ENCODE data around the gene PNP. TPM values are rescaled to one million over a fixed set of nuclear protein-coding genes. Genes with fewer than 3 reads are reported as not detected.

Gene PNP
- total and polyA plus RNA-seq, 2 donors (not counting 3 experiments of a cell fraction or from before 2014, with no cell fraction given): 245 to 271 TPM

DNA sequence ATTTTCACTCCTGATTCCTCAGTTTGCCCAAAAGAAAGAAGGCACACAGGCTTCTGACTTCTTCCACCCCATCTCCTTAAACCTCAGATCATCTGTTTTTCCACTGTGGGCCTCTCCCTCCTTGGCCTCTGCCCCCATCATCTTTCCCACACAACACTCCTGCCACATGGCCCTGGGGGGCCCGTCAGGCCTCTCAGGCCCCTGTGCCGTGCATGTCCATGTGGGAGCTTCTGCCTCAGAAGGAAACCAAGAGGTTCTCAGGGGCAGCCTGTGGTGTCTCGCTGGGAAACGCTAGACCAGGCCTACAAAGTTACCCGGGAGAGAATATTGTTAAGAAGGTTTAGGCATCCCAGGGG is 41.2 kb upstream of the PNP start:
- Histone ChIP-seq H3K4me1 (ENCODE audit: control insufficient read depth, extremely low read depth, insufficient read depth, low read length) (peaks cover 18% of the 10 kb centered on the region), H3K4me2 (ENCODE audit: insufficient read depth, low read length) (peak overlapping the region; percentile 65), H3K9me1 (replicated peaks; ENCODE audit: control insufficient read depth, extremely low read depth, insufficient read depth, low read length) (no peaks in the 10 kb centered on the region), H3K79me2 (ENCODE audit: control insufficient read depth, insufficient read depth, low read length) (no peaks in the 10 kb centered on the region), H3K36me3 (ENCODE audit: control insufficient read depth in 2 of 2, extremely low read depth in 1 of 2, insufficient read depth in 2 of 2, low read length in 2 of 2) (no peaks in the 10 kb centered on the region), H2AFZ (ENCODE audit: low read depth, low read length) (peak overlapping the region; percentile 75), H3K9me3 (replicated peaks; ENCODE audit: control insufficient read depth, insufficient read depth, low read length) (no peaks in the 10 kb centered on the region), H3K27me3 (ENCODE audit: control insufficient read depth in 2 of 2, insufficient read depth in 2 of 2, low read length in 2 of 2) (no peaks in the 10 kb centered on the region), H3K4me3 (replicated peaks in 1 of 3; ENCODE audit: insufficient read depth in 1 of 3, low read depth in 1 of 3, low read length in 3 of 3) (peak overlapping the region in 1 of 3 experiments; percentile 56), H3K9ac (replicated peaks; ENCODE audit: extremely low read depth, insufficient read depth, low read length) (peak overlapping the region; percentile 41), H4K20me1 (replicated peaks; ENCODE audit: control insufficient read depth, extremely low read depth, insufficient read depth, low read length) (no peaks in the 10 kb centered on the region), H3K27ac (ENCODE audit: insufficient read depth, low read depth, low read length) (peak overlapping the region; percentile 74)
- POLR2A ChIA-PET: no interaction called here
- TF ChIP-seq GATA2 (IDR thresholded peaks at IDR 0.05; ENCODE audit: insufficient read depth, insufficient read length, low read depth, low read length) (no peak), FOS (IDR thresholded peaks at IDR 0.05; ENCODE audit: borderline replicate concordance, insufficient read depth, low read length) (no peak), EZH2 (IDR thresholded peaks at IDR 0.05; ENCODE audit: borderline replicate concordance, low read depth, low read length, severe bottlenecking) (no peak), MYC (IDR thresholded peaks at IDR 0.05; ENCODE audit: low read depth, low read length) (no peak), POLR2A (IDR thresholded peaks at IDR 0.05; ENCODE audit: low read depth, low read length) (no peak), POLR2AphosphoS5 (IDR thresholded peaks at IDR 0.05; ENCODE audit: insufficient read depth, low read depth, low read length) (no peak), JUN (IDR thresholded peaks at IDR 0.05; ENCODE audit: borderline replicate concordance, insufficient read depth, insufficient read length, low read depth) (no peak)
- TF ChIP-seq, protein P1, sequence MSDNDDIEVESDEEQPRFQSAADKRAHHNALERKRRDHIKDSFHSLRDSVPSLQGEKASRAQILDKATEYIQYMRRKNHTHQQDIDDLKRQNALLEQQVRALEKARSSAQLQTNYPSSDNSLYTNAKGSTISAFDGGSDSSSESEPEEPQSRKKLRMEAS (IDR thresholded peaks at IDR 0.05; ENCODE audit: insufficient read depth, insufficient read length): no peak
- TF ChIP-seq, protein P2, sequence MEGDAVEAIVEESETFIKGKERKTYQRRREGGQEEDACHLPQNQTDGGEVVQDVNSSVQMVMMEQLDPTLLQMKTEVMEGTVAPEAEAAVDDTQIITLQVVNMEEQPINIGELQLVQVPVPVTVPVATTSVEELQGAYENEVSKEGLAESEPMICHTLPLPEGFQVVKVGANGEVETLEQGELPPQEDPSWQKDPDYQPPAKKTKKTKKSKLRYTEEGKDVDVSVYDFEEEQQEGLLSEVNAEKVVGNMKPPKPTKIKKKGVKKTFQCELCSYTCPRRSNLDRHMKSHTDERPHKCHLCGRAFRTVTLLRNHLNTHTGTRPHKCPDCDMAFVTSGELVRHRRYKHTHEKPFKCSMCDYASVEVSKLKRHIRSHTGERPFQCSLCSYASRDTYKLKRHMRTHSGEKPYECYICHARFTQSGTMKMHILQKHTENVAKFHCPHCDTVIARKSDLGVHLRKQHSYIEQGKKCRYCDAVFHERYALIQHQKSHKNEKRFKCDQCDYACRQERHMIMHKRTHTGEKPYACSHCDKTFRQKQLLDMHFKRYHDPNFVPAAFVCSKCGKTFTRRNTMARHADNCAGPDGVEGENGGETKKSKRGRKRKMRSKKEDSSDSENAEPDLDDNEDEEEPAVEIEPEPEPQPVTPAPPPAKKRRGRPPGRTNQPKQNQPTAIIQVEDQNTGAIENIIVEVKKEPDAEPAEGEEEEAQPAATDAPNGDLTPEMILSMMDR (IDR thresholded peaks at IDR 0.05; ENCODE audit: extremely low read depth in 1 of 2, insufficient read depth in 1 of 2, low read depth in 1 of 2, low read length in 2 of 2): no peak
- DNase-seq (ENCODE audit: low read depth, low spot score) (no peak), FAIRE-seq (peak; percentile 61)
- BruUV-seq (replicated peaks): no TSS peak
- intact Hi-C loops (cut with micrococcal nuclease): no loop called here
- dilution Hi-C loops (cut with MboI; ENCODE audit: extremely low pct_ligation_motif_present, low sequenced_read_pairs): no loop called here
- CTCF ChIA-PET: interaction anchor here (1.0 kb wide), 1 partner anchor 12 kb away, joined by 6 read pairs; no protein-coding TSS in a partner anchor
